Activated naive CD4-positive, alpha-beta T cell treated with anti-CD3 and anti-CD28 coated beads, Interleukin-2, amount 10 ng/mL, durations not matched to agents 7 days and 5 days (primary cell): ENCODE data around the gene CEP250.
"Not testable (repeated sequence)": the region's sequence is repeated elsewhere in the genome, so short reads cannot be mapped to it uniquely, and the experiment has no call there.

ENCODE experiments used
- CTCF ChIA-PET: fragments of 350-600 bp; sonication (Branson Sonifier 250); formaldehyde crosslinking; loops from one replicate; lab custom pipeline; 2021; ENCODE audit warnings: antibody characterized with exemption; lab: Charles Lee
- DNase-seq: peaks from one replicate; pipeline ENCODE4 v3.0.0-alpha.2; 2020
- H3K27ac Mint-ChIP-seq: one replicate; pipeline ENCODE4 v1.8.0; 2021; ENCODE audit warnings: mild to moderate bottlenecking, moderate library complexity, mixed read lengths
- H3K27me3 Mint-ChIP-seq: one replicate; pipeline ENCODE4 v1.8.0; 2021; ENCODE audit warnings: mild to moderate bottlenecking, mixed read lengths
- H3K36me3 Mint-ChIP-seq: one replicate; pipeline ENCODE4 v1.8.0; 2021; ENCODE audit warnings: mixed read lengths
- H3K4me1 Mint-ChIP-seq: one replicate; pipeline ENCODE4 v1.8.0; 2021; ENCODE audit warnings: mixed read lengths
- H3K4me3 Mint-ChIP-seq: one replicate; pipeline ENCODE4 v1.8.0; 2021; ENCODE audit warnings: mild to moderate bottlenecking, moderate library complexity, mixed read lengths
- H3K9me3 Mint-ChIP-seq: one replicate; pipeline ENCODE4 v1.8.0; 2021; ENCODE audit warnings: mixed read lengths

Gene CEP250

DNA sequence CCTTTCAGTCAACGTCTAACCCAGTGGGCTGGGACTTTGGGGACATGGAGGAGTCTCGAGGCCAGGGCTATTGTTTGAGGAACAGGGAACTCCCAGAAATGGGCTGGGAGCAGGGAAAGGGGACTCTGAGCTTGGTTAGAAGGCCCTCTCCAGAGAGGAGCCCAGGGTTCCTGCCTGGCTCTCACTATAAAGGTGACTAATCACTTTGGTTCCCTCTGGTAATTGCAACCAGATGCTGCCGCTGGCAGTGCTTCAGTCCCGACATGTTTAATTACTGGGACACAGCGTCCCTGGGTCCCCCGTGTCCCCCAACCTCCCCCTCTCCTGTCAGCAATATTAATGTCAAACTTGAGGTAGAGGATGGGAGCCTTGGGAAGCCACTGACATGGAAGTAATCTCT lies 12.4 kb upstream of the CEP250 start:
- peaks cover 32% of the 10 kb centered on the region for H3K27me3 Mint-ChIP-seq
- no peak overlapping the region for H3K4me3 Mint-ChIP-seq
- H3K27ac Mint-ChIP-seq: no peak overlapping the region
- CTCF ChIA-PET: interaction anchor here (0.6 to 9.6 kb wide), 2 partner anchors 99 to 138 kb away, joined by 3 to 101 read pairs; no protein-coding TSS in a partner anchor
- no peaks in the 10 kb centered on the region for H3K9me3 Mint-ChIP-seq
- peaks cover 9% of the 10 kb centered on the region for H3K4me1 Mint-ChIP-seq
- no peak for DNase-seq
- no peaks in the 10 kb centered on the region for H3K36me3 Mint-ChIP-seq

DNA sequence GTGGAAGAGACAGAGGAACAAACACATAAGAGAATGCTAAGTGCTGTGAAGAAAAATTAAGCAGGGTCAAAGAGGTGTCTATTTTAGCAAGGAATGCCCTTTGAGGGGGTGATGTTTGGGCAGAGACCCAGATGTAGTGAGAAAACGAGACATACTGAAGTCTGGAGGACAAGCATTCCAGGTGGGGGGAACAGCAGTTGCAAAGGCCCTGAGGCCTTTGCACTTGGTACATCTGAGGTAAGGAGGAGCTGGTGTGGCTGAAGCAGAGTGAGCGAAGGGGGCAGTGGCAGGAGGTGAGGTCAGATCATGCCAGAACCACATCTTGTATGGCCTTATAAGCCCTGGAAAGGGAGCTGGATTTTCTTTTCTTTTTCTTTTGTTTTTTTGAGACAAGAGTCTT lies 11.2 kb upstream of the CEP250 start:
- Mint-ChIP-seq H3K9me3 (no peaks in the 10 kb centered on the region), H3K36me3 (no peaks in the 10 kb centered on the region), H3K27me3 (peaks cover 27% of the 10 kb centered on the region), H3K27ac (no peak overlapping the region), H3K4me3 (no peak overlapping the region), H3K4me1 (peaks cover 9% of the 10 kb centered on the region)
- CTCF ChIA-PET: interaction anchor here (0.7 to 7.2 kb wide), 6 partner anchors 13 to 473 kb away, joined by 3 to 75 read pairs (median 4); no protein-coding TSS in a partner anchor
- no peak for DNase-seq

DNA sequence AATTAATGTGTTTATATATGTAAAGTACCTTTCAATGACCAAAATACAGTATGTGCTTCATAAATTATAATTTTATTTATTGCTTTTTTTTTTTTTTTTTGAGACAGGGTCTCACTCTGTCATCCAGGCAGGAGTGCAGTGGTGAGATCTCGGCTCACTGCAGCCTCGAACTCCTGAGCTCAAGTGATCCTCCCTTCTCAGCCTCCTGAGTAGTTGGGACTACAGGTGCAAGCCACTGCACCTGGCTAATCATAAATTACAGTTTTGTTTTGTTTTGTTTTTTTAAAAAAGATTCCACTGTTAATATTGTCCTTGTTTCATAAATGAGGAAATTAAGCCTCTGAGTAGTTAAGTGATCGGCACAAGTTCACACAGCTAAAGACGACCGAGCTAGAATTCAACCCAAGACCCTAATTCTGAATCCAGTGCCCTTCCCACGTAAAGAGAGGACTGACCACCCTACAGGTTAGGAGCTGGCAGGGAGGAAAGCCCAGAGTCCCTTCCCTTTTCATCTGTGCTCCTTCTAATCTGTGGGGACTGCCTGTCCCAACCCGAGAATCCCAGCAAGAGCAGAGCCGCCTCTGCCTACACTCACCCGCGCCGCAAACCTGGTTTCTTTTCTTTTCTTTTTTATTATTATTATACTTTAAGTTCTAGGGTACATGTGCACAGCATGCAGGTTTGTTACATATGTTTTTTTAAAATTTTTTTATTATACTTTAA lies 8.9 kb upstream of the CEP250 start:
- no peaks in the 10 kb centered on the region for H3K9me3 Mint-ChIP-seq
- no peaks in the 10 kb centered on the region for H3K36me3 Mint-ChIP-seq
- DNase-seq: no peak
- H3K27ac Mint-ChIP-seq: no peak overlapping the region
- peaks cover 7% of the 10 kb centered on the region for H3K4me1 Mint-ChIP-seq
- H3K4me3 Mint-ChIP-seq: peak overlapping the region; percentile 59
- peaks cover 13% of the 10 kb centered on the region for H3K27me3 Mint-ChIP-seq
- CTCF ChIA-PET: interaction anchor here (0.7 to 7.2 kb wide), 10 partner anchors 7 to 302 kb away, joined by 3 to 75 read pairs (median 4); no protein-coding TSS in a partner anchor

DNA sequence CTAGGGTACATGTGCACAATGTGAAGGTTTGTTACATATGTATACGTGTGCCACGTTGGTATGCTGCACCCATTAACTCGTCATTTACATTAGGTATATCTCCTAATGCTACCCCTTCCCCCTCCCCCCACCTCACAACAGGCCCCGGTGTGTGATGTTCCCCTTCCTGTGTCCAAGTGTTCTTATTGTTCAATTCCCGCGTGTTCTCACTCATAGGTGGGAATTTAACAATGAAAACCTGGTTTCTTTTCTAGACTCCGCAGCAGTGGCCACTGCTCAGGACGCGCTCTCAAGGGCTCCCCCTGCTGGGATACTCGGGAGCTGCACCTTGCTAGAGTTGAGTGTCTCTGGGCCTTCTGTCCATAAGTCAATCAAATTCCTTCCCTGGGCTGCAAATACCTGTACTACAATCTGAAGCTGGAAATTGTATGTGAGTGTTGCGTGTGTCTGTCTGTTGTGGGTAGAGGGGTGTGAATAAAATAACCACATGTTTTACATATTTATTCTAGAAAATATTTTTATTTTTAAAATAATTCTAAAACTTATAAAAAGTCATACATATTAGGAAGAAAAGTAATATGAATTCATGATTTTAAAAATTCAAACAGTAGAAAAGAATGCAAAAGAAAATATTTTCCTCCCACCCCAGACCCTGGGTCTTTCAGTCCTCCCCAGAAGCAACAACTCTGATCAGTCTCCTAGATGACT lies 8.2 kb upstream of the CEP250 start:
- H3K27ac Mint-ChIP-seq: no peak overlapping the region
- peaks cover 7% of the 10 kb centered on the region for H3K4me1 Mint-ChIP-seq
- H3K9me3 Mint-ChIP-seq: no peaks in the 10 kb centered on the region
- no peaks in the 10 kb centered on the region for H3K36me3 Mint-ChIP-seq
- H3K4me3 Mint-ChIP-seq: peak overlapping the region; percentile 76
- H3K27me3 Mint-ChIP-seq: peaks cover 8% of the 10 kb centered on the region
- peak; percentile 95 for DNase-seq
- CTCF ChIA-PET: interaction anchor here (0.7 to 7.2 kb wide), 12 partner anchors 8 to 153 kb away, joined by 3 to 75 read pairs (median 4); no protein-coding TSS in a partner anchor

DNA sequence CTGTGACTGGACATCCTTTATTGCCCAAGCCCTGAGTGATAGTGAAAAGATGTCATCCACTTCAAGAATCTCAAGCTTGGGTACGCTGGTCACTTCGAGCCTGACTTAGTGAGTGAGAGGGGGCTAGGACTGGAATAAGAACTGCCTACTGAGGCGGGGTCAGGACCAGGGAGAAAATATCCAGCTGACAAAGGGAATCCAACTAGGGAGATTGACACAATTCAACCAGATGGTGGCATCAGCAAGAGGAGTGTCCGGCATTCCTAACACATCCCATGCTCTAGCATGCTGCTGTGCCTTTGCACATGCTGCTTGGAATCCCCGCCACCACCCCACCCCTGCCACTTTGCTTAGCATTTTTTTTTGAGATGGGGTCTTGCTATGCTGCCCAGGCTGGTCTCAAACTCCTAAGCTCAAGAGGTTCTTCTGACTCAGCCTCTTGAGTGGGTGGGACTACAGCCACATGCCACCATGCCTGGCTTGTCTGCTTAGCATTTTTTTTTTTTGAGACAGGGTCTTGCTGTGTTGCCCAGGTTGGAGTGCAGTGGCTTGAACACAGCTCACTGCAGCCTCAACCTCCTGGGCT lies 6.5 kb upstream of the CEP250 start:
- H3K27me3 Mint-ChIP-seq: peaks cover 4% of the 10 kb centered on the region
- CTCF ChIA-PET: interaction anchor here (1.0 to 7.2 kb wide), 4 partner anchors 8 to 143 kb away, joined by 3 to 75 read pairs (median 6); no protein-coding TSS in a partner anchor
- H3K27ac Mint-ChIP-seq: no peak overlapping the region
- DNase-seq: no peak
- no peak overlapping the region for H3K4me3 Mint-ChIP-seq
- no peaks in the 10 kb centered on the region for H3K9me3 Mint-ChIP-seq
- H3K4me1 Mint-ChIP-seq: peaks cover 15% of the 10 kb centered on the region
- H3K36me3 Mint-ChIP-seq: no peaks in the 10 kb centered on the region

DNA sequence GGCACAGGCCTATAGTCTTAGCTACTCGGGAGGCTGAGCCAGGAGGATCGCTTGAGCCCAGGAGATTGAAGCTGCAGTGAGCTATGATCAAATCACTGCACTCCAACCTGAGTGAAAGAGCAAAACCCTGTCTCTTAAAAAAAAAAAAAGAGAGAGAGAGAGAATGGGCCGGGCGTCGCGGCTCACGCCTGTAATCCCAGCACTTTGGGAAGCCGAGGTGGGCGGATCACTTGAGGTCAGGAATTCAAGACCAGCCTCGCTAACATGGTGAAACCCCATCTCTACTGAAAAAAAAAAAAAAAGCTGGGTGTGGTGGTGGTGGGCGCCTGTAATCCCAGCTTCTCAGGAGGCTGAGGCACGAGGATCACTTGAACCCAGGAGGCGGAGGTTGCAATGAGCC lies 5.5 kb upstream of the CEP250 start:
- H3K36me3 Mint-ChIP-seq, H3K9me3 Mint-ChIP-seq, H3K4me3 Mint-ChIP-seq, H3K27me3 Mint-ChIP-seq, DNase-seq, H3K27ac Mint-ChIP-seq: not testable (repeated sequence)
- peaks cover 20% of the 10 kb centered on the region for H3K4me1 Mint-ChIP-seq
- CTCF ChIA-PET: interaction anchor here (0.6 to 7.2 kb wide), 3 partner anchors 13 to 603 kb away, joined by 3 to 75 read pairs (median 8); no protein-coding TSS in a partner anchor

DNA sequence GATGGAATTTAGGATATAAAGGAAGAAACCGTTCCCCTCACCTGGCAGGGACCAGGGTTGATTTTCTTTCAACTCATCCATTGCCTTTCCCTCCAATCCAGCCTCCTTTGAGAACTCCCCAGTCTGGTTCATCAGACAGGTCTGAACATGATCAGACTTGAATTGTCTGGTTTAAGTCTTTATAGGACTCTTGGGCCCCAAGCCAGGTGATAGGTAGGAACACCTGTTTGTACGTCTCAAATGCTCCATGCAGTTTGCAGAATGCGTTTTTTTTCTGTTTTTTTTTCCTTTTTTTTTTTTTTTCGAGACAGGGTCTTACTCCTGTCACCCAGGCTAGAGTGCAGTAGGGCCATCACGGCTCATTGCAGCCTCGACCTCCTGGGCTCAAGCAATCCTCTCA lies 4.1 kb upstream of the CEP250 start:
- peaks cover 29% of the 10 kb centered on the region for H3K4me1 Mint-ChIP-seq
- H3K4me3 Mint-ChIP-seq: no peak overlapping the region
- CTCF ChIA-PET: interaction anchor here (0.6 to 1.5 kb wide), 2 partner anchors 12 to 145 kb away, joined by 3 read pairs; no protein-coding TSS in a partner anchor
- DNase-seq: no peak
- no peaks in the 10 kb centered on the region for H3K9me3 Mint-ChIP-seq
- H3K27ac Mint-ChIP-seq: no peak overlapping the region
- H3K36me3 Mint-ChIP-seq: no peaks in the 10 kb centered on the region
- H3K27me3 Mint-ChIP-seq: peaks cover 4% of the 10 kb centered on the region

DNA sequence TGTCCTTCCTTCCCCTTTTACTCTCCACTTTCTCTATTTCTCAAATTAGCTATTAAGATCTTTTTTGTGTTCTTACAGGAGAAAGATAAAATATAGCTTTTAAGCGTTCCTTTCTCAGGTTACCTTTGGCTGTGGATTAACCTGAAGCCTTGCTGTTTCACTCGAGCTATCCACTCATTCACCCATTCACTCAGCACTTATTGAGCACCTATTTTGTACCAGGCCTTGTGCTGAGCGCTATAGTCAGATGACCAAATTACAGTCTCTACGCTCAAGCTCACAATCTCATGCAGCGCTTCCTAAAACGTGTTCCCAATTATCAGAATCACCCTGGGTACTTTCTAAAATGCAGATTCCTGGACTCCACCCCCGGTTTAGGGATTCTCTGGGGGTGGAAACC lies 1.8 kb upstream of the CEP250 start:
- H3K4me1 Mint-ChIP-seq: peaks cover 28% of the 10 kb centered on the region
- CTCF ChIA-PET: interaction anchor here (0.6 to 3.5 kb wide), 10 partner anchors 8 to 1433 kb away, joined by 3 to 15 read pairs (median 4); no protein-coding TSS in a partner anchor
- H3K4me3 Mint-ChIP-seq: peak overlapping the region; percentile 91
- no peaks in the 10 kb centered on the region for H3K36me3 Mint-ChIP-seq
- H3K27me3 Mint-ChIP-seq: no peaks in the 10 kb centered on the region
- peak overlapping the region; percentile 96 for H3K27ac Mint-ChIP-seq
- no peaks in the 10 kb centered on the region for H3K9me3 Mint-ChIP-seq
- DNase-seq: no peak

DNA sequence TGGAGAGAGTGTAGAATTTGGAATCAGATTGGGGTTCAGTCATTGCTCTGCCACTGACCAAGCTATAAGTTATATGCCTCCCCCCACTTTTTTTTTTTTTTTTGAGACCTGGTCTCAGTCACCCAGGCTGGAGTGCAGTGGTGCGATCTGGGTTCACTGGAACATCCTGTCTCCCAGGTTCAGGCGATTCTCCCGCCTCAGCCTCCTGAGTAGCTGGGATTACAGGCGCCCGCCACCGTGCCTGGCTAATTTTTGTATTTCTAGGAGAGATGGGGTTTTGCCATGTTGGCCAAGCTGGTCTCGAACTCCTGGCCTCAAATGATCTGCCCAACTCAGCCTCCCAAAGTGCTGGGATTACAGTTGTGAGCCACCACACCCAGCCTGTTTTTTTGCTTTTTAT lies 1.3 kb downstream of the CEP250 start:
- peaks cover 28% of the 10 kb centered on the region for H3K4me1 Mint-ChIP-seq
- H3K4me3 Mint-ChIP-seq: peak overlapping the region; percentile 91
- H3K36me3 Mint-ChIP-seq, H3K27me3 Mint-ChIP-seq, DNase-seq, H3K9me3 Mint-ChIP-seq, H3K27ac Mint-ChIP-seq: not testable (repeated sequence)
- CTCF ChIA-PET: interaction anchor here (0.6 to 1.1 kb wide), 2 partner anchors 8 to 144 kb away, joined by 3 read pairs; no protein-coding TSS in a partner anchor

DNA sequence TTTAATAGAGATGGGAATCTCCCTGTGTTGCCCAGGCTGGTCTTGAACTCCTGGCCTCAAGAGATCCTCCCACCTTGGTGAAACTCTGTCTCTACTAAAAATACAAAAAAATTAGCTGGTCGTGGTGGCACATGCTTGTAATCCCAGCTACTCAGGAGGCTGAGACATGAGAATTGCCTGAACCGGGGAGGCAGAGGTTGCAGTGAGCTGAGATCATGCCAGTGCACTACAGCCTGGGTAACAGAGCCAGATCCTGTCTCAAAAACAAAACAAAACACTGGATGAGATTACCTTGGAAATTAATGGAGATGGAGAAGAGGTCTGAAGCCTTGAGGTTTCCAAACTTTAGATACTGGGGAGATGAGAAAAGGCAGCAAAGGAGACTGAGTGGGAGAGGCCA lies 2.1 kb downstream of the CEP250 start:
- H3K27ac Mint-ChIP-seq, H3K27me3 Mint-ChIP-seq, H3K4me3 Mint-ChIP-seq, DNase-seq, H3K9me3 Mint-ChIP-seq, H3K36me3 Mint-ChIP-seq: not testable (repeated sequence)
- peaks cover 28% of the 10 kb centered on the region for H3K4me1 Mint-ChIP-seq
- CTCF ChIA-PET: interaction anchor here (1.1 kb wide), 1 partner anchor 9 kb away, joined by 3 read pairs; no protein-coding TSS in a partner anchor

DNA sequence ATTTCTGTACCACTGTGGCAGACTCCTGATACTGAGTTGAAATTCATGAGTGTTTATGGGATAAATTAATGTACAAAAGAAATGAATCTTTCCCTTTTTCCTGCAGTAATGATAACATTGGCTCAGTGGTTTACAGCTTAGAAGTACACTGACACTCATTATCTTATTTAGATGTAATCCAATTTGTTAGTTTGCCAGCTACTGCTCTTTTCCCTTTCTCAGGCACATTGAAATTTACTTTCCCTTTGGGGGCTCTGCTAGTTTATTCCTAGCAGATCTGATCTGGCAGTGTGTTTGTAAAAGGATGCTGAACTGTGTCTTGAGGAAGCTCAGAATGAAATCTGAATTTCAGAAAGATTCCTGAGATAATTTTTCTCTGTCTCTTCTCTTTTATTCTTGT lies 3.0 kb downstream of the CEP250 start:
- H3K36me3 Mint-ChIP-seq: peaks cover 6% of the 10 kb centered on the region
- no peak overlapping the region for H3K4me3 Mint-ChIP-seq
- no peaks in the 10 kb centered on the region for H3K9me3 Mint-ChIP-seq
- DNase-seq: no peak
- H3K4me1 Mint-ChIP-seq: peaks cover 25% of the 10 kb centered on the region
- CTCF ChIA-PET: interaction anchor here (1.0 to 1.8 kb wide), 2 partner anchors 21 to 145 kb away, joined by 3 to 5 read pairs; no protein-coding TSS in a partner anchor
- H3K27me3 Mint-ChIP-seq: no peaks in the 10 kb centered on the region
- H3K27ac Mint-ChIP-seq: no peak overlapping the region

DNA sequence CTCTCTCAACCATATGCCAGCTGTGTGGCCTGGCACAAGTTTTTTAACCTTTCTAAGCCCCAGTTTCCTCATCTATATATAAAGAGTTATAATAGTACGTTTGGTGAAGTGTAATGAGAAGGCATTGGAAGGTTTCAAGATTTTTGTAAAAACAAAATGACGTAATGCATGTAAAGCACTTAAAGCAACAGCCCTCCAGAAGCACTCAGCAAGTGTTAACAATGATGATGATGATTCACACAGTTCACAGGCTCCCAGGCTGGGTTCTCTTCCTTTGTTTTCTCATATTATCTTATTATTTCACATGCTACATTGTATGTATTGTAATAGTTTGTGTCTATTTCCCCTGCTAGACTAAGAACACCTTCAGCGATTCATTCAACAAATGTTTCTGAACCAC lies 6.2 kb downstream of the CEP250 start:
- Mint-ChIP-seq H3K4me1 (peaks cover 4% of the 10 kb centered on the region), H3K27ac (no peak overlapping the region), H3K36me3 (peaks cover 15% of the 10 kb centered on the region), H3K27me3 (no peaks in the 10 kb centered on the region), H3K4me3 (no peak overlapping the region), H3K9me3 (no peaks in the 10 kb centered on the region)
- CTCF ChIA-PET: interaction anchor here (1.0 to 2.2 kb wide), 5 partner anchors 12 to 158 kb away, joined by 3 to 8 read pairs (median 6); no protein-coding TSS in a partner anchor
- no peak for DNase-seq

DNA sequence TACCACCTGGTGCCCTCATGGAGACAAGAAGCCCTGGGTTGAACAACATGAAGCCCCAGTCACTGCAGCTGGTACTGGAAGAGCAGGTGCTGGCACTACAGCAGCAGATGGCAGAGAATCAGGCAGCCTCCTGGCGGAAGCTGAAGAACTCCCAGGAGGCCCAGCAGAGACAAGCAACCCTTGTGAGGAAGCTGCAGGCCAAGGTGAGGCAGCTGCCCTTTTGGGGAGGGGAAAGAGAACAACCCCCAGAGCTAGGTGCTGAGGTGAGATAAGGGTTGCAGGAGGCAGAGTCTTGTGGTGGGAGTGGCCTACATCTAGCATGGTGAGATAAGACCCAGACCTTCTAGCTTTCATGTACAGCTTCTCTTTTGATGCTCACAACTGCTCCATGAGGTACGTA lies 7.0 kb downstream of the CEP250 start:
- Mint-ChIP-seq H3K9me3 (no peaks in the 10 kb centered on the region), H3K4me3 (no peak overlapping the region), H3K27me3 (no peaks in the 10 kb centered on the region), H3K36me3 (peaks cover 15% of the 10 kb centered on the region), H3K27ac (no peak overlapping the region), H3K4me1 (peaks cover 3% of the 10 kb centered on the region)
- no peak for DNase-seq
- CTCF ChIA-PET: interaction anchor here (0.9 to 2.2 kb wide), 9 partner anchors 12 to 159 kb away, joined by 3 to 11 read pairs (median 4); no protein-coding TSS in a partner anchor
